Chondrocyte (in vitro differentiated cells): ENCODE data around the gene TFF1. TPM values are rescaled to one million over a fixed set of nuclear protein-coding genes. Genes with fewer than 3 reads are reported as not detected.

Experiments used
- DNase-seq: peaks from one replicate; pipeline ENCODE4 v3.0.0; 2021; ENCODE audit warnings: mixed read lengths, low spot score
- H3K27ac Mint-ChIP-seq: one replicate; pipeline ENCODE4 v1.8.0; 2021; ENCODE audit warnings: mild to moderate bottlenecking, moderate library complexity, mixed read lengths; ENCODE audit not compliant: unreplicated experiment
- H3K27me3 Mint-ChIP-seq: 2 replicates; pipeline ENCODE4 v1.8.0; 2021; ENCODE audit warnings: low read depth, mixed read lengths
- H3K36me3 Mint-ChIP-seq: 2 replicates; pipeline ENCODE4 v1.8.0; 2021; ENCODE audit warnings: low read depth, mixed read lengths
- H3K4me1 Mint-ChIP-seq: 2 replicates; pipeline ENCODE4 v1.8.0; 2021; ENCODE audit warnings: low read depth, mild to moderate bottlenecking, mixed read lengths
- H3K4me3 Mint-ChIP-seq: one replicate; pipeline ENCODE4 v1.8.0; 2021; ENCODE audit warnings: mild to moderate bottlenecking, moderate library complexity, mixed read lengths; ENCODE audit not compliant: unreplicated experiment
- H3K9me3 Mint-ChIP-seq: 2 replicates; pipeline ENCODE4 v1.8.0; 2021; ENCODE audit warnings: low read depth, mixed read lengths
- CTCF ChIP-seq: fragments of 200-600 bp; sonication (generic); IDR thresholded peaks from 2 replicates; pipeline ENCODE4 v1.5.0; 2021; ENCODE audit warnings: antibody characterized with exemption, mild to moderate bottlenecking, moderate library complexity
- total RNA-seq: library from RNA; stranded (reverse); gene quantifications from 3 replicates; pipeline ENCODE4 v1.2.1, GENCODE V29; 2021

Gene TFF1
- total RNA-seq, 1 donor from 2014 or later, result not detected

- peaks cover 6% of the 10 kb centered on the region for H3K36me3 Mint-ChIP-seq
- H3K9me3 Mint-ChIP-seq, result peaks cover 23% of the 10 kb centered on the region
- DNase-seq, result no peak
- peaks cover 29% of the 10 kb centered on the region for H3K27me3 Mint-ChIP-seq
- TF ChIP-seq CTCF, result no peak
- H3K4me1 Mint-ChIP-seq, result no peaks in the 10 kb centered on the region
- no peak overlapping the region for H3K4me3 Mint-ChIP-seq
- H3K27ac Mint-ChIP-seq, result no peak overlapping the region
These were observed 35.7 kb downstream of the TFF1 start for GRCh38 chr21:42330380-42331371.

GRCh38 chr21:42324896-42325295 is 41.4 kb downstream of the TFF1 start:
- Mint-ChIP-seq H3K4me1 (no peaks in the 10 kb centered on the region), H3K4me3 (no peak overlapping the region), H3K27ac (no peak overlapping the region), H3K27me3 (peaks cover 40% of the 10 kb centered on the region), H3K9me3 (peaks cover 7% of the 10 kb centered on the region), H3K36me3 (peaks cover 3% of the 10 kb centered on the region)
- no peak for TF ChIP-seq CTCF
- DNase-seq, result no peak

- no peak for DNase-seq
- Mint-ChIP-seq H3K9me3 (no peaks in the 10 kb centered on the region), H3K4me1 (no peaks in the 10 kb centered on the region), H3K27ac (no peak overlapping the region), H3K4me3 (no peak overlapping the region), H3K36me3 (no peaks in the 10 kb centered on the region), H3K27me3 (peaks cover 27% of the 10 kb centered on the region)
- TF ChIP-seq CTCF, result no peak
These were observed 44.5 kb downstream of the TFF1 start for GRCh38 chr21:42321845-42322244.

- H3K4me1 Mint-ChIP-seq, result peaks cover 3% of the 10 kb centered on the region
- TF ChIP-seq CTCF, result no peak
- H3K9me3 Mint-ChIP-seq, result no peaks in the 10 kb centered on the region
- no peaks in the 10 kb centered on the region for H3K36me3 Mint-ChIP-seq
- no peak overlapping the region for H3K4me3 Mint-ChIP-seq
- DNase-seq, result no peak
- peaks cover 25% of the 10 kb centered on the region for H3K27me3 Mint-ChIP-seq
- H3K27ac Mint-ChIP-seq, result no peak overlapping the region
These were observed 45.1 kb downstream of the TFF1 start for GRCh38 chr21:42321231-42321630.

GRCh38 chr21:42320791-42321190 is 45.5 kb downstream of the TFF1 start:
- Mint-ChIP-seq H3K27me3 (peaks cover 23% of the 10 kb centered on the region), H3K4me1 (peaks cover 4% of the 10 kb centered on the region), H3K4me3 (no peak overlapping the region), H3K36me3 (no peaks in the 10 kb centered on the region), H3K27ac (no peak overlapping the region), H3K9me3 (no peaks in the 10 kb centered on the region)
- TF ChIP-seq CTCF, result no peak
- DNase-seq, result no peak
